ENCODE measurements around the gene IMPG2. TPM values are rescaled to one million over a fixed set of nuclear protein-coding genes. Genes with fewer than 3 reads are reported as not detected.

The IMPG2 gene
- total and polyA plus RNA-seq, 4 donors = 0.04 to 0.54 (median 0.10) TPM

DNA sequence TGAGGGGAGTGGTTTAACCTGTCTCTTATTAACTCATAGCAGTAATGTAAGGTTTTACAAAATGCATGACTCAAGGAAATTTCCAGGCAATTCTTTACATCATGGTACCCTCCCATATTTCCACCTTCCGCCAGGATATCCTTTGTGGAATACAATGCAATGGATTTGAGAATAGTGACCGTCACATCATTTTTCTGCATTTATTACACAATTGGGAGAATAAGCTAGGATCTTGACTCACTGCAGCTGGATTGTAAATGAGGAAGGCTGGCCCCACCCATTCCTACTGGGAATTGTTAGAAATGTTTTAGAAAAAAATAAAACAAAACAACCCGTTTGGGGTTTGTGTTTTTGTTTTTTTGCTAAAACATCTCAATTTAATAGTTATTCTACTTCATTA, 97.4 kb downstream of the IMPG2 start:
- WGBS, 2 donors = 89 to 92% methylated on average over 3 of the region's 3 CpGs
- TF ChIP-seq, protein P1, sequence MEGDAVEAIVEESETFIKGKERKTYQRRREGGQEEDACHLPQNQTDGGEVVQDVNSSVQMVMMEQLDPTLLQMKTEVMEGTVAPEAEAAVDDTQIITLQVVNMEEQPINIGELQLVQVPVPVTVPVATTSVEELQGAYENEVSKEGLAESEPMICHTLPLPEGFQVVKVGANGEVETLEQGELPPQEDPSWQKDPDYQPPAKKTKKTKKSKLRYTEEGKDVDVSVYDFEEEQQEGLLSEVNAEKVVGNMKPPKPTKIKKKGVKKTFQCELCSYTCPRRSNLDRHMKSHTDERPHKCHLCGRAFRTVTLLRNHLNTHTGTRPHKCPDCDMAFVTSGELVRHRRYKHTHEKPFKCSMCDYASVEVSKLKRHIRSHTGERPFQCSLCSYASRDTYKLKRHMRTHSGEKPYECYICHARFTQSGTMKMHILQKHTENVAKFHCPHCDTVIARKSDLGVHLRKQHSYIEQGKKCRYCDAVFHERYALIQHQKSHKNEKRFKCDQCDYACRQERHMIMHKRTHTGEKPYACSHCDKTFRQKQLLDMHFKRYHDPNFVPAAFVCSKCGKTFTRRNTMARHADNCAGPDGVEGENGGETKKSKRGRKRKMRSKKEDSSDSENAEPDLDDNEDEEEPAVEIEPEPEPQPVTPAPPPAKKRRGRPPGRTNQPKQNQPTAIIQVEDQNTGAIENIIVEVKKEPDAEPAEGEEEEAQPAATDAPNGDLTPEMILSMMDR (IDR thresholded peaks at IDR 0.05; ENCODE audit: control extremely low read depth, extremely low read depth) = no peak
- Histone ChIP-seq H3K27ac (ENCODE audit: low read depth in 1 of 2, low read length in 1 of 2) (no peak overlapping the region), H3K9ac (ENCODE audit: insufficient read depth in 1 of 2, low read length in 2 of 2) (no peak overlapping the region), H3K4me3 (no peak overlapping the region), H3K27me3 (ENCODE audit: control insufficient read depth in 3 of 3, insufficient read depth in 3 of 3, low read length in 2 of 3) (no peaks in the 10 kb centered on the region), H3K36me3 (ENCODE audit: control insufficient read depth in 4 of 4, insufficient read depth in 4 of 4, low read length in 4 of 4) (peaks cover 0 to 1% (median 0%) of the 10 kb centered on the region in 4 donors), H3K9me3 (ENCODE audit: control insufficient read depth in 4 of 4, insufficient read depth in 3 of 4, low read length in 3 of 4) (peaks cover 0 to 5% (median 2%) of the 10 kb centered on the region in 4 donors), H3K4me1 (ENCODE audit: control insufficient read depth in 5 of 5, insufficient read depth in 5 of 5, low read length in 5 of 5) (no peaks in the 10 kb centered on the region)
- DNase-seq (no peak), ATAC-seq (ENCODE audit: insufficient read depth, low FRiP score) (no peak)

DNA sequence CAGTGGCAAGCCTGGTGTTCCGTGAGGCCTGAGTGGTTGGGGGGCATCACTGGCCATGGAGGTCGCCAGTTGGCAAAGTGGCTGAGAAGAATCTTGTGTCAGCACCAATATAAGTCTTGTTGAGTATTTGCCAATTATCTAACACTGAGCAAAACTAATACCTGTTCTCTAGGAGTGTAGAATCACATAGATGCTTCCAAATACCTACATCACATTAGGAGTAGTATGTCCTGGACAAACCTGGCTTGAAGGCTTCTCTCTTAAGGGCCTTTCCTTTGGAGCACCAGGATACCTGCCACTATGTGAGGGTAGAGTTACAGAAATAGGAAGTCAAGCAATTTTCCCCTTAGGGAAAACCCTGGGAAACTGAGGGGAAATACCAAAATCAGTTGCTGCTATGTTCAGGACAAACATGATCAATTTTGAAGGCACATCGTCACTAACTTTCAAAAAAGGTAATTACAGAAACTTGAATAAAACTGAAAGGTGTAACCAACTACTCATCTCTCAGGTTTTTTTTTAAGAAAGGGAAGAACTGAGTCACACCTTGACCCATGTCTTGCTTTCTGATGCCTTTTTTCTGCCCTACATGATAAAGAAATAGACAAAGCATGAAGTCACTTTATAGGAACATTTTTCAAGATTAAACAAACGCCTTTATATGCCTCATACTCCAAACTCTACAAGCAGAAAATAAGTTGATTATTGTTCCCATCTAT, 100.4 kb downstream of the IMPG2 start:
- H3K9me3 ChIP-seq (ENCODE audit: control insufficient read depth in 4 of 4, insufficient read depth in 3 of 4, low read length in 3 of 4) = peaks cover 0 to 5% (median 2%) of the 10 kb centered on the region in 4 donors
- DNase-seq (no peak), ATAC-seq (ENCODE audit: insufficient read depth, low FRiP score) (no peak)
- peaks cover 0 to 1% (median 0%) of the 10 kb centered on the region in 4 donors for H3K36me3 ChIP-seq (ENCODE audit: control insufficient read depth in 4 of 4, insufficient read depth in 4 of 4, low read length in 4 of 4)
- TF ChIP-seq, protein P1 (IDR thresholded peaks at IDR 0.05; ENCODE audit: control extremely low read depth, extremely low read depth) = no peak
- H3K9ac ChIP-seq (ENCODE audit: insufficient read depth in 1 of 2, low read length in 2 of 2) = no peak overlapping the region
- H3K4me1 ChIP-seq (ENCODE audit: control insufficient read depth in 5 of 5, insufficient read depth in 5 of 5, low read length in 5 of 5) = no peaks in the 10 kb centered on the region
- 93 to 94% methylated on average over 4 of the region's 4 CpGs for WGBS, 2 donors
- H3K27me3 ChIP-seq (ENCODE audit: control insufficient read depth in 3 of 3, insufficient read depth in 3 of 3, low read length in 2 of 3) = no peaks in the 10 kb centered on the region
- no peak overlapping the region for H3K4me3 ChIP-seq
- H3K27ac ChIP-seq (ENCODE audit: low read depth in 1 of 2, low read length in 1 of 2) = no peak overlapping the region

DNA sequence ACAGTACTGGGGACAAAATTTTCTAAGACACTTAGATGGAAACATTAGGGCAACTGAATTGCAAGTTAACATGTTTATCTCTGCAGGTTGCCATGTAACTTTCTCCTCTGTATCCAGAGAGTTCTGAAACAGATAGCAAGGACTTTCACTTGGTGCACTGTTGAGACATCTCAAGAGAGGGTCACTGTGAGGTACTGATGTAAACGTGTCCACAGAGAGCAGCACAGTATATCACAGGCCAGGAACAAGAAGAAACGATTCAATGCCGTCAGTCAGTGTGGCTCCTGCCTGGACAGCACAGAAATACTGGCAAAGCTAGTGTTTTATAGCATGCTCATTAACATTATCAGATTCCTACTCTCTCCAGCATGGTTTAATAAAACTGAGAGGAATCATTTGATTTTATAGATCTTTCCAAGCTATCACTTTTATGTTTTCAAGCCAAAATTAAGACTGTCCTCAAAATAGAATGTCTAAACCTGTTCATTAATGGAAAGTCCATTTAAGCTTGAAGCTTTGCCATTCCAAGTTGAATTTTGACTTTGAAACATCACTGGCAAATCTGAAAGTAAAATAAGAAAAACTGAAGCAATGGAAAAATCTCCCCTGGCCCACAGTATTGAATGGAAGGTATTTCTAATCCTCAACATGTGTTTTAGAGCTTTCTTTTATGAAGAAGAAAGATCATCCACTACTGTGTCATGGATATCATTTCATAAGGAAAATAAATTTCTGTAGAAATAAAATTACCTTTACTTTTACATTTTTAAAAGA, 102.7 kb downstream of the IMPG2 start:
- DNase-seq (no peak), ATAC-seq (ENCODE audit: insufficient read depth, low FRiP score) (no peak)
- no peaks in the 10 kb centered on the region for H3K4me1 ChIP-seq (ENCODE audit: control insufficient read depth in 5 of 5, insufficient read depth in 5 of 5, low read length in 5 of 5)
- H3K9ac ChIP-seq (ENCODE audit: insufficient read depth in 1 of 2, low read length in 2 of 2) = no peak overlapping the region
- H3K27ac ChIP-seq (ENCODE audit: low read depth in 1 of 2, low read length in 1 of 2) = no peak overlapping the region
- no peaks in the 10 kb centered on the region for H3K27me3 ChIP-seq (ENCODE audit: control insufficient read depth in 3 of 3, insufficient read depth in 3 of 3, low read length in 2 of 3)
- no peak overlapping the region for H3K4me3 ChIP-seq
- 72 to 91% methylated on average over 3 of the region's 3 CpGs for WGBS, 2 donors
- H3K36me3 ChIP-seq (ENCODE audit: control insufficient read depth in 4 of 4, insufficient read depth in 4 of 4, low read length in 4 of 4) = no peaks in the 10 kb centered on the region
- H3K9me3 ChIP-seq (ENCODE audit: control insufficient read depth in 4 of 4, insufficient read depth in 3 of 4, low read length in 3 of 4) = peaks cover 0 to 12% (median 2%) of the 10 kb centered on the region in 4 donors
- TF ChIP-seq, protein P1 (IDR thresholded peaks at IDR 0.05; ENCODE audit: control extremely low read depth, extremely low read depth) = no peak

Measured in lung (tissue), 12 donors.